GM19468 (cell line): ENCODE data around the gene SLC16A6.
A peak's percentile ranks its signal among the peaks of the same experiment; 100 is the strongest.
"Not testable (repeated sequence)": the region's sequence is repeated elsewhere in the genome, so short reads cannot be mapped to it uniquely, and the experiment has no call there.

ENCODE experiments used
- ATAC-seq: cut with Tn5 transposase; IDR thresholded peaks from one replicate; pipeline ENCODE4 v1.9.1; 2021; ENCODE audit warnings: mild to moderate bottlenecking, moderate library complexity, moderate number of reproducible peaks; ENCODE audit not compliant: unreplicated experiment; ENCODE audit errors: extremely low read depth

SLC16A6 gene

GRCh38 chr17:68291836-68292688, 1.1 kb upstream of the SLC16A6 start:
- peak; percentile 49 for ATAC-seq

GRCh38 chr17:68290268-68290954, 516 bp downstream of the SLC16A6 start:
- ATAC-seq, result no peak

GRCh38 chr17:68289936-68290267, 1.0 kb downstream of the SLC16A6 start:
- no peak for ATAC-seq

- ATAC-seq, result no peak
These were observed 1.5 kb downstream of the SLC16A6 start for GRCh38 chr17:68289473-68289872.

- ATAC-seq, result no peak
These were observed 2.1 kb downstream of the SLC16A6 start for GRCh38 chr17:68288804-68289203.

- ATAC-seq, result no peak
These were observed 2.6 kb downstream of the SLC16A6 start for GRCh38 chr17:68288375-68288774.

- not testable (repeated sequence) for ATAC-seq
These were observed 9.0 kb downstream of the SLC16A6 start for GRCh38 chr17:68281965-68282364.

- no peak for ATAC-seq
These were observed 13.1 kb downstream of the SLC16A6 start for GRCh38 chr17:68277807-68278206.

DNA sequence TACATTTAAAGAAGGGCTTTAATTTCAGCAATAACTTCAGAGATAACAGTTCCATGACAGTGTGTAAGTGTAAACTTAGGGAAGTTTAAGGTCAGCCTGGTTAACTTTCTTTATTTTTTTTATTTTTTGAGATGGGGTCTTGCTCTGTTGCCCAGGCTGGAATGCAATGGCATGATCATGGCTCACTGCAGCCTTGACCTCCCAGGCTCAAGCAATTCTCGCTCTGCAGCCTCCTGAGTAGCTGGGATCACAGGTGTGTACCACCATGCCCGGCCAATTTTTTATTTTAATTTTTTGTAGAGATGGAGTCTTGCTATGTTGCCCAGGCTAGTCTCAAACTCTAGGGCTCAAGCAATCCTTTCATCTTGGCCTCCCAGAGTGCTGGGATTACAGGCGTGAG, 14.6 kb downstream of the SLC16A6 start:
- not testable (repeated sequence) for ATAC-seq

DNA sequence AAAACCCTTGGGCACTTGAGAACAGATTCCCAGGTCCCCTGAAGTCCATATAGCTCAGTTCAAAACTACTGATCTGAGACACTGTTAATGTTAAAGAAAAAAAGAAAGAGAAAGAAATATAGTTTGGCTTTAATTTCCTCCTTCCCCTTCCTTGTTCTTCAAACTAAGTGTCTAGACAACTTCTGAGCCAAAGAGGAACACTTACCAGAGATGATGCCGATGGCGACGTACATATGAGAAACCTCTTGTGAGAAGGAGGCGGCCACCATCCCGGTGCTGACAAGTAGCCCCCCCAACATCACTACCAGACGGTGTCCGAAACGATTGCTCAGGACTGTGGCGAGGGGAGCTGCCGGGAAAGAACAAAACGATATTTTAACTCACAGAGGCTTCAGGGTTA, 17.2 kb downstream of the SLC16A6 start:
- ATAC-seq, result no peak

DNA sequence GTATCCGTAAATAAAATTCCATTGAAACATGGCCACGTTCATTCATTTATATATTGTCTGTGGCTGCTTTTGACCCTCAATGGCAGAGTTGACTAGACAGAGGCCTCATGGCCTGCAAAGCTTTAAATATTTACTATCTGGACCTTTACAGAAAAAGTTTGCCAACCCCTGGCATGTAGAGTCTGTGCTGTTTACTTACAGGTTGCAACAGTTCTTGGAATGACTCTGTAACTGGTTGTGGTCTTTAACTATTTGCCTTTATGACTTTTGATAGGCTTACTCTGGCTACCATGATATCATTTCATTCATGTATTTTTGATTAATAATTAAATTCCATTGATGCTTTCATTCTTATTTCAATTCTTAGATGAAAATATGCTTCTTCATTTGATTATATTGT, 25.1 kb downstream of the SLC16A6 start:
- ATAC-seq, result not testable (repeated sequence)

DNA sequence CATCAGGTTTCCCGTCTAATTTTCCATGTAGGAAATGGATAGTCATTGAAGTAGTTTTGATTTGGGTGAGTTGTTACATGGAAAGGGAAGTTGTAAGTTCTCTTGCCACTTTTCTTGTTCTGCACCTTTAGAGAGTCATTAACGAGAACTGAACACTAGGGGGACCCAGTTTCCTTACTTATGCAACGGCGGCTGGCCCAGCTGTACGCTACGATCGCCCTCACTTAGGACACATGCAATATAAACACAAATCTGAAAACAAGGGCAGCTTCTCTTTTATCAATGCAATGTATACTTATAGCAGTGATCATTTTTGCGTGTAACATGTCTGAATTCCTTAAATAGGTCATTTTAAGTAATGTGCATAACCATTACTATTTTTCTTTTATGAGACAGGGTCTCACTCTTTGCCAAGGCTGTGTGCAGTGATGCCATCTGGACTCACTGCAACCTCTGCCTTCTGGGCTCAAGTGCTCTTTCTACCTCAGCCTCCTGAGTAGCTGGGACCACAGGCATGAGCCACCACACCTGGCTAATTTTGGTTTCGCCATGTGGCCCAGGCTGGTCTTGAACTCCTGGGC, 27.7 kb downstream of the SLC16A6 start:
- ATAC-seq, result not testable (repeated sequence)

- not testable (repeated sequence) for ATAC-seq
These were observed 28.5 kb downstream of the SLC16A6 start for GRCh38 chr17:68262467-68262866.

GRCh38 chr17:68260051-68260762, 30.7 kb downstream of the SLC16A6 start:
- ATAC-seq, result no peak

DNA sequence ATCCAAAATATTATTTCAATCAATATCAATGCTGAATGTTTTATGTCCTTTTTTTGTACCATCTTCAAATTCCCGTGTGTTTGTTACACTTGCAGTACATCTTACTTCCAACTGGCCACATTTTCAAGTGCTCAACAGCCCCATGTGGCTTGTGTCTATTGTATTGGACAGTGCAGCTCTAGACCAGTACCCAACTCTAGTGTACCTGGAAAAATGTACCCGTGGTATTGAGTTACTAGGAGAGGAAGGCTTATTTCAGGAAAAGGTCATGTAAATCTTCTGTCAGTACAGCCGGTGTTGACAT, 31.3 kb downstream of the SLC16A6 start:
- ATAC-seq, result not testable (repeated sequence)

GRCh38 chr17:68258890-68259647, 31.9 kb downstream of the SLC16A6 start:
- peak; percentile 83 for ATAC-seq

DNA sequence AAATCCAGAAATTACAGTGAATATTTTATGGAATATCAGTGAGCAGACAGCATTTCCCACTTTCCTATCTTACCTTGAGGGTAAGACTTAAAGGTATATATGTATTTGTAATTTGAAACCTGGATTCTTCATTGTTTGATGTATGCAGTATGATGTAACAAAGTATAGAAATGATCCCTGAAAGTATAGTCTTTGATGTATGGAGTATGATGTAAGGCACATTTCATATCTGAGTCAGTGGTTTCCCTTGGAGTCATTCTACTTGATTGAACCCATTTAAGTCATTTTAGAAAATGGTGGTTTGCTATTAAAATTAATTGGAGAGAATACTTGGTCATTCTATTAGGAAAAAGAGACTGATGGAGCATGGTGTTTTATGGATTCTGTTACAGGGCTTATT, 33.0 kb downstream of the SLC16A6 start:
- ATAC-seq, result no peak

DNA sequence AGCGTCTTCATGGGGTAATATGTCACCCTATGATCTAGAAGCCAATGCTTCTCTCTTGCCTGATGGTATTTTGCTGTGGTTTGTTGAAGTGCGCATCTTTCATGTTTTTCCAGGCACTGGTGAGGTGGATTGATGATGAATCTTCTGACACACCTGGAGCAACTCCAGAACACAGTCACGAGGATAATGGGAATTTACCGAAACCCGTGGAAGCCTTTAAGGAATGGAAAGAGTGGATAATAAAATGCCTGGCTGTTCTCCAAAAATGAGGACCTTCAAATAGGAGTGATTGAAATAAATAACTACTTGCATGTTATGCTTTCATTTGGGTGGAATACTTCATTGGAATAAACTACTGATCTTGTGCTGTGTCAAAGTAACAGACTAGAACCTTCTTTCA, 34.2 kb downstream of the SLC16A6 start:
- not testable (repeated sequence) for ATAC-seq

DNA sequence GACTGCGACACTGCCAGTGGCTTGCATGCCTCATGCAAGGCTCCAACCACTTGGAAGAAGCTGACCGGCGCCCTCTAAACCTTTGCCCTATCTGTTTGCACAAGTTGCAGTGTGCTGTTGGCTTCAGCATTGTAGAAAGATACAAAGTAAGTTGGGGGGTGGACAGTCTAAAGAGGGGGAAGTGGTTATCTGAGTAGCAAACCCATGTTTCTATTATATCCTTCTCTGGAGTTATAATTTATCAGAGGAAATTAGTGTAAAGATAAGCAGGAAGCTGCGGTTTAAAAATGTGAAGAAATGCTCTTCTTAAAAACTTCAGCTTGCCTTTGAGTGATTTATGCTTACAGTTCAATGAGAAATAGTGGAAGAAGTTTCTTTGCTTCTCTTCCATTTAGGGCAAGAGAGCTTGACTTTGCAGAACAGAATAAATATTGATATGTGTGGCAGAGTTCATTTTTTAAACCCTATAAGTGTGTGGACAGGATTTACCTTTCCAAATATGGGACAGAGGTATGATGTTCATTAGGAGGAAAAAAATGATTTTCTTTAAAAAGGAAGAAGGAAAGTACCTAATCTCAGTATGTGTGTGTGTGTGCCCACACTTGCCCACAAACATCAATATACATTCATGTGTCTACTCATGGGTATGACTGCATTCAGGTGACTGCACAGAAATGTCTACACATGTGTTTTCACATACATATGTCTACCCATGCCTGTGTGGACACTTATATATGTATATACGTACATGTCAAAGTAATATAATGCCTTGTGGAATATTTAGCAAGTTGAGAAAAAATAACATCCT, 35.0 kb downstream of the SLC16A6 start:
- ATAC-seq, result no peak
